Caco-2 (cell line): Measurements from ENCODE around the gene FRMD1. TPM values are rescaled to one million over a fixed set of nuclear protein-coding genes. Genes with fewer than 3 reads are reported as not detected.

Experiments
- BruUV-seq: library from RNA; stranded (reverse); fragments of 400-500 nt; replicated peaks from 2 replicates; lab custom pipeline; 2021; lab: Mats Ljungman, UMichigan
- CTCF ChIA-PET: fragments of 300-600 bp; sonication (Branson Sonifier 250); formaldehyde crosslinking; loops from one replicate; lab custom pipeline; 2022; ENCODE audit warnings: antibody characterized with exemption; lab: Charles Lee
- POLR2A ChIA-PET: fragments of 300-600 bp; sonication (Branson Sonifier 250); formaldehyde crosslinking; loops from one replicate; lab custom pipeline; 2022; ENCODE audit warnings: antibody characterized with exemption; lab: Charles Lee
- DNase-seq, 2 experiments: peaks; one replicate each; pipeline versions ENCODE4 v3.0.0 to v3.0.0-alpha.2; 2020 to 2022
- H3K27me3 ChIP-seq: replicated peaks from 2 replicates; pipeline ENCODE4 v1.6.0; 2011; ENCODE audit warnings: low read length; ENCODE audit not compliant: control insufficient read depth, insufficient read depth
- H3K36me3 ChIP-seq: 2 replicates; pipeline ENCODE4 v1.5.1; 2011; ENCODE audit warnings: low read length; ENCODE audit not compliant: control insufficient read depth, insufficient read depth
- H3K4me1 ChIP-seq: fragments of 250-450 bp; sonication (Bioruptor Pico); 2 replicates; pipeline ENCODE4 v1.5.1; 2020; ENCODE audit warnings: mild to moderate bottlenecking
- H3K4me3 ChIP-seq: 2 replicates; pipeline ENCODE4 v1.5.1; 2011; ENCODE audit warnings: low read depth, mild to moderate bottlenecking, control low read depth, low read length
- H3K9me3 ChIP-seq: fragments of 250-450 bp; sonication (Bioruptor Pico); 2 replicates; pipeline ENCODE4 v1.5.1; 2020; ENCODE audit warnings: mild to moderate bottlenecking, moderate library complexity
- H3K27ac Mint-ChIP-seq: one replicate; pipeline ENCODE4 v1.8.0; 2022; ENCODE audit warnings: mixed read lengths; ENCODE audit not compliant: unreplicated experiment
- H3K27me3 Mint-ChIP-seq: one replicate; pipeline ENCODE4 v1.8.0; 2022; ENCODE audit warnings: mixed read lengths; ENCODE audit not compliant: insufficient read depth, unreplicated experiment
- H3K36me3 Mint-ChIP-seq: one replicate; pipeline ENCODE4 v1.8.0; 2022; ENCODE audit warnings: mild to moderate bottlenecking, mixed read lengths; ENCODE audit not compliant: insufficient read depth, unreplicated experiment
- H3K4me1 Mint-ChIP-seq: one replicate; pipeline ENCODE4 v1.8.0; 2022; ENCODE audit warnings: low read depth, mixed read lengths; ENCODE audit not compliant: unreplicated experiment
- H3K4me3 Mint-ChIP-seq: one replicate; pipeline ENCODE4 v1.8.0; 2022; ENCODE audit warnings: mild to moderate bottlenecking, moderate library complexity, mixed read lengths; ENCODE audit not compliant: unreplicated experiment
- H3K9me3 Mint-ChIP-seq: one replicate; pipeline ENCODE4 v1.8.0; 2022; ENCODE audit warnings: mixed read lengths; ENCODE audit not compliant: unreplicated experiment
- intact Hi-C: fragments of 100-400 bp; cut with micrococcal nuclease; formaldehyde crosslinking; loops from one replicate; pipeline ENCODE4 v1.10.0; 2022; ENCODE audit not compliant: unreplicated experiment
- total RNA-seq: library from RNA; stranded (reverse); gene quantifications from 2 replicates; pipeline ENCODE4 v1.2.3, GENCODE V29; 2022
- TF ChIP-seq, protein P1 (sequence below), 2 experiments: fragments of 200-600 bp in 1 of 2; IDR thresholded peaks; 1 replicate in 1 of 2; 2 replicates in 1 of 2; pipeline versions ENCODE4 v1.5.1 to v1.8.0; 2011 to 2022; ENCODE audit warnings: antibody characterized with exemption in 1 of 2, control low read depth in 1 of 2, inconsistent platforms in 1 of 2, low read depth in 1 of 2, low read length in 1 of 2, mild to moderate bottlenecking in 1 of 2, moderate library complexity in 1 of 2; ENCODE audit not compliant: insufficient read depth in 1 of 2, severe bottlenecking in 1 of 2, unreplicated experiment in 1 of 2

Gene FRMD1
- total RNA-seq, 1 experiment from 2014 or later, result 0.14 TPM

DNA sequence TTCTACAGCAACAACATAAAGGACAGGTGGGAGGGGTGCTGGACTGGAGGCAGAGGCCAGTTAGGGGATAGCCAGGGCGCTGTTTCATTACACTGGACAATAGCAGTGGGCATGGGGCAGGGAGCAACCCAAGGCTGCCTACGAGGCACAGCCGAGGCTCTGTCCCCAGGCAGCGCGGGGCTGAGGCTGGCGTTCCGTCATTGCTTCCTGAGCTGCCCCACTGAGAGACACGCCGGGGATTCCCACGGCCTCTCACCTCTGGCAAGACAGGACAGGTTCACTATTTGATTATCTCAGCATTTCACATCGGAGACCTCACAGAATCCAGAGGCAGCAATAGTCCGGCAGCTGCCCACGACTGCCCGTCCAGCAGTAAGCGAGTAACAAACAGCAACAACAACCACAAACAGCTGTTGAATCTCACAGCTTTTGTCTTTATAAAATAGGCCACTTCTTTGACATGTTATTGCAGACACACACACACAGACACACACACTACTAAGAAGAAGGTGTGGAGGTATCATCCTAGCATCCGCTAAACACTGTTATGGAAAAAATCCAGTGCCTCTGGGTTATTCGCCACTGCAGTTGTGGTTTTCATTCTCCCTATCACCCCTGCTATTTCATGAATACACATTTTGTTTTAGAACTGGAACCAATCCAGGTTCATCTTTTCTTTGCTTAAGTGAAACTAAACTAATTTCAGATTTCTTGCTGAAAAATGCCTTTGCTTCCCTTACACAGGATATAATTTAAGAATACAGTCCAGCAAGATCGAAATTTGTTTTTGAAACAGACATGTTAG, 62.1 kb downstream of the FRMD1 start:
- Histone ChIP-seq H3K4me3 (no peak overlapping the region), H3K36me3 (no peaks in the 10 kb centered on the region), H3K4me1 (no peaks in the 10 kb centered on the region), H3K9me3 (peaks cover 8% of the 10 kb centered on the region), H3K27me3 (no peaks in the 10 kb centered on the region)
- Mint-ChIP-seq H3K27me3 (peaks cover 4% of the 10 kb centered on the region), H3K27ac (no peak overlapping the region), H3K9me3 (peaks cover 24% of the 10 kb centered on the region), H3K4me1 (no peaks in the 10 kb centered on the region), H3K36me3 (no peaks in the 10 kb centered on the region), H3K4me3 (no peak overlapping the region)
- CTCF ChIA-PET, result no interaction called here
- no peak for DNase-seq
- TF ChIP-seq, protein P1, sequence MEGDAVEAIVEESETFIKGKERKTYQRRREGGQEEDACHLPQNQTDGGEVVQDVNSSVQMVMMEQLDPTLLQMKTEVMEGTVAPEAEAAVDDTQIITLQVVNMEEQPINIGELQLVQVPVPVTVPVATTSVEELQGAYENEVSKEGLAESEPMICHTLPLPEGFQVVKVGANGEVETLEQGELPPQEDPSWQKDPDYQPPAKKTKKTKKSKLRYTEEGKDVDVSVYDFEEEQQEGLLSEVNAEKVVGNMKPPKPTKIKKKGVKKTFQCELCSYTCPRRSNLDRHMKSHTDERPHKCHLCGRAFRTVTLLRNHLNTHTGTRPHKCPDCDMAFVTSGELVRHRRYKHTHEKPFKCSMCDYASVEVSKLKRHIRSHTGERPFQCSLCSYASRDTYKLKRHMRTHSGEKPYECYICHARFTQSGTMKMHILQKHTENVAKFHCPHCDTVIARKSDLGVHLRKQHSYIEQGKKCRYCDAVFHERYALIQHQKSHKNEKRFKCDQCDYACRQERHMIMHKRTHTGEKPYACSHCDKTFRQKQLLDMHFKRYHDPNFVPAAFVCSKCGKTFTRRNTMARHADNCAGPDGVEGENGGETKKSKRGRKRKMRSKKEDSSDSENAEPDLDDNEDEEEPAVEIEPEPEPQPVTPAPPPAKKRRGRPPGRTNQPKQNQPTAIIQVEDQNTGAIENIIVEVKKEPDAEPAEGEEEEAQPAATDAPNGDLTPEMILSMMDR (IDR thresholded peaks at IDR 0.05; ENCODE audit: insufficient read depth in 1 of 2, low read depth in 1 of 2, low read length in 1 of 2, severe bottlenecking in 1 of 2, unreplicated experiment in 1 of 2), result no peak
- POLR2A ChIA-PET, result no interaction called here
- BruUV-seq, result no TSS peak
- intact Hi-C loops, result no loop called here

DNA sequence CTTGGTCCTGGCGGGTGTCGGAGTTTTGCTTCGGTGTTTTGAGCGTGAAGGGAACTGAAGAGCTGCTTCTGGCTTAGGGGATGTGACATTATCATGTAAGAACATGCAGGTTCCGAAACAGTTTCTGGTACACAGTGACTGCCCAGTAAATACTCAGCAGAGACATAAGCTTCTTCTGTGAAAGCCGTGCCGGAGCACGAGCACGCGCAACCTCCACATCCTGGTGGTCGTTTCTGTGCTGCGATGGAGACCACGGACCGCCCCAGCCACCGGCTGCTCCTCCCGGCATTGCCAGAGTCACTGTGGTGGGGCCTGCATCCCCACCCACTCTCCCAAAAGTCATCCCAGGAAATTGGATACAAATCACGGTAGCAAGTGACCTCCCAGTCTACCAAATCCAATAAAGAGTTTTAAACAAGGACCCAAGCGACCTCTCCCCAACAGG, 62.8 kb downstream of the FRMD1 start:
- POLR2A ChIA-PET, result no interaction called here
- H3K27me3 Mint-ChIP-seq, result peaks cover 4% of the 10 kb centered on the region

DNA sequence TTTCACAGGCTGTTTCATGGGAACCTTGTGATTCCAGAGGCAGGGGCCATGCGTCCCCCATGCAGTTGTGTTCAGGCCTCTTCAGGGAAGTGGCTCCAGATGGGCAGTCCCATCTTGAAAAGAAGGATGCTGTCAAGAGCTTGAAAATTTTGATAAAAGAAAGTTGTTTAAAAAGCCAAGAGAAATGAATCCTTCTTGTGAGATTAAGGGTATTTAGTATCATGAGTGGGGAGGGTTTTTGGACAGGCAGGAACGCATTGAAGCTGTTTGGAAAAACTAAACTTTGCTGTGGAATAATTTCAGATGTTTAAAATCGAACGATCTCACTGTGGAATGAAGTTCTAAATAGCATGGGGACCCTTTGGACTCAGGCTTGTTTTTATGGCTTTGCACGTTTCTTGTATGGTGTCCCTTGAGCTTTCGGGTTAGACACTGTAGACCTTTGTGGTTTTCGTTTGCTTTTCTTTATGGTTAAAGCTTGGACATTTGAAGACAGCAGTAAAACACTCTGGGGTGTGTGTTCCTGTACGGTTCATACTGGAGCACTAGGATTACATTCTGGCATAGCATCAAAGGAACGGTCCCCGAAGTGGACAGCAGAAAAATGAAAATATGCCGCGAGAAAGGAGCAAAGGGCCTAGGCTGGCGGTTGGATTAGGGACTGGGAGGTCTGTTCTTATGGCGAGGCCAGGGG, 63.4 kb downstream of the FRMD1 start:
- BruUV-seq, result no TSS peak
- peaks cover 4% of the 10 kb centered on the region for H3K27me3 Mint-ChIP-seq

More for the DNA sequence above, 62.8 kb downstream of the FRMD1 start:
- Mint-ChIP-seq H3K9me3 (peaks cover 31% of the 10 kb centered on the region), H3K4me3 (no peak overlapping the region), H3K4me1 (no peaks in the 10 kb centered on the region), H3K36me3 (no peaks in the 10 kb centered on the region), H3K27ac (no peak overlapping the region)
- TF ChIP-seq, protein P1 (IDR thresholded peaks at IDR 0.05; ENCODE audit: insufficient read depth in 1 of 2, low read depth in 1 of 2, low read length in 1 of 2, severe bottlenecking in 1 of 2, unreplicated experiment in 1 of 2), result no peak
- CTCF ChIA-PET, result no interaction called here
- Histone ChIP-seq H3K36me3 (no peaks in the 10 kb centered on the region), H3K4me1 (no peaks in the 10 kb centered on the region), H3K4me3 (no peak overlapping the region), H3K9me3 (peaks cover 15% of the 10 kb centered on the region), H3K27me3 (no peaks in the 10 kb centered on the region)
- no peak for DNase-seq
- intact Hi-C loops, result no loop called here
- no TSS peak for BruUV-seq

More for the DNA sequence above, 63.4 kb downstream of the FRMD1 start:
- Histone ChIP-seq H3K9me3 (peaks cover 21% of the 10 kb centered on the region), H3K36me3 (no peaks in the 10 kb centered on the region), H3K4me1 (no peaks in the 10 kb centered on the region), H3K27me3 (no peaks in the 10 kb centered on the region), H3K4me3 (no peak overlapping the region)
- H3K4me1 Mint-ChIP-seq, result no peaks in the 10 kb centered on the region
- no peak overlapping the region for H3K4me3 Mint-ChIP-seq
- peaks cover 37% of the 10 kb centered on the region for H3K9me3 Mint-ChIP-seq
- POLR2A ChIA-PET, result no interaction called here
- DNase-seq, result no peak
- intact Hi-C loops, result no loop called here
- CTCF ChIA-PET, result no interaction called here
- no peaks in the 10 kb centered on the region for H3K36me3 Mint-ChIP-seq
- no peak overlapping the region for H3K27ac Mint-ChIP-seq
- TF ChIP-seq, protein P1 (IDR thresholded peaks at IDR 0.05; ENCODE audit: insufficient read depth in 1 of 2, low read depth in 1 of 2, low read length in 1 of 2, severe bottlenecking in 1 of 2, unreplicated experiment in 1 of 2), result no peak
